GM12874 (cell line): ENCODE data around the gene AP5S1.

Source experiments
- CTCF ChIP-seq: IDR thresholded peaks from 2 replicates; pipeline ENCODE4 v1.5.1; 2011; ENCODE audit warnings: low read depth, mild to moderate bottlenecking, control low read depth, low read length, moderate library complexity; ENCODE audit not compliant: insufficient read depth

AP5S1 gene

GRCh38 chr20:3804254-3804751 lies 16.0 kb upstream of the AP5S1 start:
- no peak for TF ChIP-seq CTCF

GRCh38 chr20:3804781-3805180 lies 15.6 kb upstream of the AP5S1 start:
- TF ChIP-seq CTCF: no peak

- no peak for TF ChIP-seq CTCF
Measured at GRCh38 chr20:3808544-3808943, 11.8 kb upstream of the AP5S1 start.

GRCh38 chr20:3811467-3812258 lies 8.7 kb upstream of the AP5S1 start:
- no peak for TF ChIP-seq CTCF

GRCh38 chr20:3812259-3812681 lies 8.1 kb upstream of the AP5S1 start:
- no peak for TF ChIP-seq CTCF

- TF ChIP-seq CTCF: no peak
Measured at GRCh38 chr20:3812975-3813847, 7.1 kb upstream of the AP5S1 start.

- no peak for TF ChIP-seq CTCF
Measured at GRCh38 chr20:3813848-3814581, 6.3 kb upstream of the AP5S1 start.
